ENCODE measurements around the gene ZDHHC24.

The ZDHHC24 gene

DNA sequence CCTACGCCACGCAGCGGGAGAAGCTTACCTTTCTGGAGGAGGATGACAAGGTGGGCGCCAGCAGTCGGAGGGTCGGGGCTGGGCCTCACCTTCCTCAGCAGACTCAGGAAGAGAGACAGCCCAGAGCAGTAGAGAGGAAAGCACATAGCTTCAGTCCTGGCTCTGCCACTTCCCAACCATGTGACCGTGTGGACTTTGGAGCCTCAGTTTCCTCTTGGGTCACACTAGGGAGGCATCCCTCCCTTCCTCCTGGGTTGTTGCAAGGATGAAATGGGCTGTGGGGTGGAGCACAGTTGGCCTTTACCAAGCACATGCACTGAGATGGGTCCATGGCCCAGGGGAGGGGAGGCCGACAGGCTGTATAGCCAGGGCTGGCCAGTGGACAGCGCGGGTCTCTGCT is 52.7 kb downstream of the ZDHHC24 start:
- FAIRE-seq = no peak

DNA sequence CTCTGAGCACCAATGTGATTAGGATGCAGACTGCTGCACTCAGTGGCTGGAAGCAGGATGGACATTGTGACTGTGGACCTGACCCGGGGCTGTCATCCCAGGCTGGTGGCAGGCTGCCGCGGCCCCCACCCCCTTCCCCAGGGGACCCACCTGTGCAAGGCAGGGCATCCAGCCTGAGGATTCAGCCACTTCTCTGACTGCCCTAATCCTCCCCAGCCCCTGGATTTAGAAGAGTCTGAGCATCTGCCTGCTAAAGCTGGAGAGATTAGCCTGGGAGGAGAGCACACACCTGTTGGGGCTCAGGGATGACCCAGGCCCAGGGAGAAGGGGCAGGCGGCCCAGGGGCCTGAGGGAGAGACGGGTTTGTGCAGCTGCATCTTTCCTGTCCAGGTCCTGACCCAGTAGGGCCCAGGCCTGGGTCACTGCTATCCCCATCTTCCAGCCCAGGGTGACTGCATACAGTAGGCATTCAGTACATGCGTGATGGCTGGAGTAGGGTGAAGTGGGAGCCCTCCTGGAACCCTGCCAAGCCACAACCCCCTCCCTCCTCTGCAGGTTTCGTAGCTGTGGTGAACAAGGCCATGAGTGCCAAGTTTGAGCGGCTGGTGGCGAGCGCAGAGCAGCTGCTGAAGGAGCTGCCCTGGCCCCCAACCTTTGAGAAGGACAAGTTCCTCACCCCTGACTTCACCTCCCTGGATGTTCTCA is 53.5 kb downstream of the ZDHHC24 start:
- no peak for FAIRE-seq

DNA sequence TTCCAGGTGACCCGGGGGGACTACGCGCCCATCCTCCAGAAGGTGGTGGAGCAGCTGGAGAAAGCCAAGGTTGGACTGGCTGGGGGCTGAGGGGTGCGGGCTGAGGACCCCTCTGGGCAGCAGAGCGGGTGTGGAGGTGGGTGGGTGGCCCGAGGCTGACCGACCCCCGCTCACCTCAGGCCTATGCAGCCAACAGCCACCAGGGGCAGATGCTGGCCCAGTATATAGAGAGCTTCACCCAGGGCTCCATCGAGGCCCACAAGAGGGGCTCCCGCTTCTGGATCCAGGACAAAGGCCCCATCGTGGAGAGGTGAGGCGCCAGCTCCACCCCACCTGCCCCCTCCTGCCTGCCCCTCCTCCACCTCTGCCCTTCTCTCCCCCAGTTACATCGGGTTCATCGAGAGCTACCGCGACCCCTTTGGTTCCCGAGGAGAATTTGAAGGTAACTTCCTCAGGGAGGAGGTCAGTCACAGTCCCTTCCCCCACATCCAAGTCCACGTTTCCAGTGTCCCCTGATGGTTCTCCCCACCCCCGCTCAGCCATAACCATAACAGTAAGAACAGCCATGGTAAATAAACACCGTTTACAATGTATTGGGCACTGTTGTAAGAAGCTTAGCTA is 54.4 kb downstream of the ZDHHC24 start:
- no peak for FAIRE-seq

DNA sequence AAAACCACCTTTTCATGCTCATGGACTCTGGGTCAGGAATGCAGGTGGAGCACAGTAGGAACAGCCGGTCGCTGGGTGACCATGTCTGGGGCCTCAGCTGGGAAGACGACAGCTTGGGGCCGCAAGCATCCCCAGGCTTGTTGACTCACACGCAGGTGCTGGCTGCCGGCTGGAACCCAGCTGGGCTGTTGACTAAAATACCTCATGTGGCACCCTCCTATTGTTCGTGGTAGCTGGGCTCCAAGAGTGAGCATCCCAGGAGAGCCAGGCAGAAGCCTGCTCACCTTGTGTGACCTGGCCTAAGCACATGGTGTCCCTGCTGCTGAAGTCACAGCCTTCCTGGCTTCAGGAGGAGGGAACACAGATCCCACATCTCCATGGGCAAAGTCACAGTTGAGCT is 56.2 kb downstream of the ZDHHC24 start:
- FAIRE-seq = no peak

DNA sequence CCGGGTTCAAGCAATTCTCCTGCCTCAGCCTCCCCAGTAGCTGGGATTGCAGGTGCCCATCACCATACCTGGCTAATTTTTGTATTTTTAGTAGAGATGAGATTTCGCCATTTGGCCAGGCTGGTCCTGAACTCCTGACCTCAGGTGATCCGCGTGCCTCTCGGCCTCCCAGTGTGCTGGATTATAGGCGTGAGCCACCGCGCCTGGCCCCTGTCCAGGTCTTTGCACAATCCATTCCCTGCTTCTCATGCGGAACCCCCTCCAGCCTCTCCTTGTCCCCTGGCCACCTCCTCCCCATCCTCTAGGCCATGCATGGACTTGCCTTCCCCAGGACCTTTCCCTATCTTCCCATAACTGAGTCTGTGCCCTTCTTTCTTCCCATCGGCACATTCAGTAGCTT is 56.9 kb downstream of the ZDHHC24 start:
- FAIRE-seq = no peak

DNA sequence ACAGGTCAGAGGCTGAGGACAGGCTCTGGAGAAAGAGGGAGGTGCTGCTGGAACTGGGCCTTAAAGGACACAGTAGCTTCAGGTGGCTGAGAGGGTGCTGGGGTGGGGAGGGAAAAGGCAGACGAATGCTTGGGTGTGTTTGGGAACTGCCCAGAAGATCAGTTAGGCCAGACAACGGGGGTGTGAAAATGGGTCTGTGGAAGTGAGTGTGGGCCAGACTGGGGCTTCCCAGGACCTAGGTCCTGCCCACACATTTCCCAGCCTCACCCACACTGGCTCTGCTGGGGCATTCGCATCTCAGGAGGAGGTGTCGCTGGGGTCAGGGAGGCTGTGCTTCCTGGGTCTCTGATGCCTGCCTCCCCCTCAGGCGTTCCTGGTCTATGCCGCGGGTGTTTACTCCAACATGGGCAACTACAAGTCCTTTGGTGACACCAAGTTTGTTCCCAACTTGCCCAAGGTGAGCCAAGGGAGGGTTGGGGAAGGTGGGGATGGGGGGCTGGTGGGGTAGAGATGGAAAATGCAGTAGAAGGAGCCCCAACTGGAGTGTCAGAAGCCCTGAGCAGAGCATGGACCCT is 61.0 kb downstream of the ZDHHC24 start:
- FAIRE-seq = no peak

DNA sequence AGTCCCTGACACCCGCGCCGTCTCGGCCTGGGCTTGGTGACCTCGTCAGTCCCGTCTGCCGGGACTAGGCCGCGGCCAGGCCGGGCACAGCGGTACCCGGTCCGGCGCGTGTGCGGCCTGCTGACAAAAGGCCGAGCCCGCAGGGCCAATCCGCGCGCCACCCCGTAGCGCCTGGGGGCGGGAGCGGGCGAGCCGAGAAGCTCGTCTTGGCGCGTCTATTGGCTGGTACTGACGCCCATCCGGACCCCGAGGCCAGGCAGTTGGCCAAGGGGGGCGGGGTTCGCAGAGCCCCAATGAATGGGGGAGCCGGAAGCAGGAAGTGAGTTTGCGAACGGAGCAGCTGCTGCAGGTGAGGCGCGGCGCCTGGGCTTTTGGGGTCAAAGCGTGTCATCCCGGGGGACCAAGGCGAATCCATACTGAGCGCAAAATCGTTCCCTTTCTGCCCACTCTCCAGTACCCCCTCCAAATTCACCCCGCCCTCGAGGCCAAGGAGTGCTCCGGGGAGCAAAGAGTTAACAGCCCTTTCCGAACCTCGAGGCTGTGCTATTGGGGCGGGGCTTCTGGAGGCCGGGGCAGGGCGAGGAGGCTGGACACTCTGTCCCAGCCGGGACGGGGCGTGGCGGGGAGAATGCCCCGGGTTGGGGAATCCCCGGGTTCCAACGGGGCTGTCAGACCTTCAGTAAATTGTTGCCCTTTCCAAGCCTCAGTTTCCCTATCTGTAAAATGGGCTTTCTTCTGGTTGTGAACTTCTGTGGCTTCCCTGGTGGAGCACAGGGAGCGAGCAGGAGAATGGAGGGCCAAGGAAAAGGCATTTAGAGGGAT is 65.5 kb downstream of the ZDHHC24 start, which contains the start of gene DPP3:
Gene DPP3, plus strand, starts transcription at position 318 of the 822 bp plus-strand sequence. CDS start 1,767 bp downstream, outside the sequence.
- no peak for FAIRE-seq

DNA sequence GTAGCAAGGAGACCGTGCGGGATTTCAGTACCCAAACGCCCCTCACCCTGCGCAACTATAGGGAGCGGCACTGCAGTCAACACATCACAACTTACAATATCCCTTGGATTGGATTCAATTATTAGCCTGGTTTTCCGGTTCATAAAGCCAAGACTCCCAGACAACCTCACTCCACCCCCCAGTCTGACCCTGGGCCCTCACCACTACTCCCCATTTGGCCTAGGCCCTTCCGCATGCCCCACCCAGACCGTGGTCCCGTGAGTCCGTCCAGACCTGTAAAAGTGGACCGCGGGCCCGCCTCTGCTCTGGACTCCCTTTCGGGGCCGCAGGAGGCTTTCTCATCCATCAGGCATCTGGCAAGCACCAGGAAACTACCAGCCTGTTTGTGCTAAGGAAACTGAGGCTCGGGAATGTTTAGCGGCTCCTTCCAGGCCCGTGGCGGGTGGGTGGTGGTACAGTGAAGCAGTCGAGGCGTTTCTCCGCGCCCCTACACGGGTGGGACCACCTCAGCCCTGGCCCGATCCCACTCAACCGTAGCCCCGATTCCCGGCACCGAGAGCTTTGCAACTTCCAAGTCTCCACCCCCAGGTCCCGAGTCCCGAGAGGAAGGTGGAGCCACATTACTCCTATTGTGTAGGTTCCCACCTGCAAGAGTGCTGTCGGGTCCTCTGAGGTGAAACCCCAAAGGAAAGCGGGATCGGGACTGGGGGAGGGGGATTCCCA is 66.3 kb downstream of the ZDHHC24 start:
- FAIRE-seq = no peak

DNA sequence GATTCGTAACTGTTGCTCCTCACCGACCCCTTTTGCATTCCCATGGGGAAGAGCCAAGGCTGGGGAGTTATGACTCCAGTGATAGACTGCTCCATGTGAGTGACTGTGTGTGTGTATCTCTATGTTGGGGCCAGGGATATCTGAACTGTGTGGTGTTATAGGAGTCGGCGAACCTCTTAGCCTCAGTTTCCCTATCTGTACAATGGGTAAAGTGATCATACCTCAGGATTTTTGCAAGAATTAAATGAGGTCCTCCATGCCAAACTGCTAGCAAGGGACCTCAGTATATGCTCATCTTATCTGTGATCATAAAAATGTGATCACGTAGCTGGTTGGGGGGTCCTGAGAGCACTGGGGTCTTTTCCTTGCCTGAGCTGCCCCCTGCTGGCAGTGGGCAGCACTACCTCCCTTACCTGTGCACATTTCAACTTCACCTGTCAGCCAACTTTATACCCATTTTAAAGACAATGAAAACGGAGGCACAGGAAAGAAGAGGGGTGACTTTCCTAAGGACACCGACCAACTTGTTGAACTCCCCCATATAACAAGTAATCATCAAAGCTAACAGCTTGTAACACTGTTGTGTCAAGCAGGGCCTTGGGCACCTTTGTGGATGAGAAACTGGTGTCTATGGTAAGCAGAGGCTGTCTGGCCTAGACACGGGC is 67.0 kb downstream of the ZDHHC24 start:
- FAIRE-seq = no peak

DNA sequence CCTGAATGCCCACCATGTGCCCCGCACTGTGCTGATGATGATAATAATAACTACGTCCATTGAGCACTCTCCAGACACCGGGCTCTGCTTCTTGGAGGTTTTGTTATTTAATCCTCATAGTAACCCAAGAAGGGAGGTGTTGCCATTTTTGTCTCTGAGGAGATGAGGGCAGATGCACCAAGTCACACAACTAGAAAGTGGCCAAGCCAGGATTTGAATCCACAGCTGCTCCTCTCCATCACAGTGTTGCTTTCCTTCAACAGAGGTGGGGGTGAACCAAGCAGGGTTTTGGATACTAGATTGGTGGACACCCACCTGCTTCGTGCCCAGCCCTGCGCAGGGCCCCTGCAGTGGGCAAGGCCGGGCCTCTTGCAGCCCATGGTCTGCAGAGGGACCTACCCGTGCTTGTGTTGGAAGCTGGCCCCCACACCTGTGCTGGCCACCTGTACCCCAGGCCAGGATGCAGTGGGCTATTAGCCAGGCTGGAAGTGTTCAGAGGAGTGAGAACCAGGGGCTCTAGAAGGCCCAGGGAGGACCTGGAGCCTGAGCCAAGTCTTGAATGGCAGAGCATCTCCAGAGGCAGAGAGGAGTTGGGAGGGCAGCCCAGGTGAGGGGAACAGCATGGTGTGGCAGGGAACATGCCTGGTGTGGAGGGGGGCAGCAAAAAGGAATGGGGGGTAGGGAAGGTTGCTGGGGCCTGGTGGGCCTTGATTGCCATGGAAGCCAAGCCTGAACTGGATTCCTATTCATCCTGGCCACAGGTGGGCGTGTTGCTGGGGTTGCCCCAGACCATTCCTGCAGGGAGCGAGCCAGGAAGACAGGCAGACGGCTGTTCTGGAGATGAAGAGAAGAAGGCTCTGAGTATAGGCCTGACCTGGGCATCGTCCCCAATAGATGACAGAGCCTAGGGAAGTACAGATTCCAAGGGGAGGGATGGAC is 68.3 kb downstream of the ZDHHC24 start:
- no peak for FAIRE-seq

DNA sequence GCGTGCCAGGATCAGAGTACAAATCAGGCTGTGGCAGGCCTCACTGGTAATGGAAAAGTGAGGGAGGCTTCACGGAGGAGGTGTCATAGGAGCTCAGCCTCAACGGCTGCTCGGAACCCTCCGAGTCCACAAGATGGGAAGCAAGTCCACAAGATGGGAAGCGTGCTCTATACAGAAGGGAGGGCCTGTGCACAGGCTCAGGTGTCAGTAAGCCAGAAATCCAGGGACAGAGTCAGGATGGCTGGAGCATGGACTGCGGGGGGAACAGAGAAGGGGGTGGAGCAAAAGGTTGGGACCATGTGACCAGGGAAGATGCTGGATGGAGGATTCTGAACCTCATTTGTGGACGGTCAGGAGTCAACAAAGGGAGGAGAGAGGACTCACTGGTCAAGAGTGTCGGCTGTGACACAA is 69.0 kb downstream of the ZDHHC24 start:
- no peak for FAIRE-seq

DNA sequence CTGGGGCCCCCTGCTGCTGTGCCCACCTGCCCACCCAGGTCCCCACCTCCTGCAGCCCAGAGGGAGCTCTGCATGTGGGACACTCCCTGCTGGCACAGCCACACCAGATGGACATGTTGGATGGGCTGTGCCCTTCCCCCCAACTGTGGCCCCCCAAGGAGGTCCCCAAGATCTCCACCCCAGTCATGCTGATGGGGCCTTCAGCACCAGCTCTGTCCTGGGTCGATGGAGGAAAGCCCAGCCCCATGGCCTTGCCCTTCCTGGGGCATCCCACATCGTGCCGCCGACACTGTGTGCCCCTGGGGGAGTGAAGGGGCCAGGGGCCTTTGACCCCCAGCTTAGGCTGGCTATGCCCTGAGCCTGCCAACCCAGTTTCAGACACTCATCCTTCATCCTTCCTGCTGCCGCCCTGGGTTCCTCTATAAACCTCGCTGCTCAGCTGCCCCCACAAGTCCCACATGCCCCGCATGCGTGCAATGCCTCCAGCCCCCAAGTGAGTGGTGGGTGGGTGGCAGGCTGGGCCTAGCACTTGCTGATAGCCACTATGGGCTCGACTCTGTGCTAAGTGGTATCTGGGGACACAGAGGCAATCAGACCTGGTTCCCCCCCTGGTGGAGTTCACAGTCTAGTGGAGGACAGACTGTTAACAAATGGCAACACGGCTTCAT is 69.5 kb downstream of the ZDHHC24 start:
- FAIRE-seq = no peak

DNA sequence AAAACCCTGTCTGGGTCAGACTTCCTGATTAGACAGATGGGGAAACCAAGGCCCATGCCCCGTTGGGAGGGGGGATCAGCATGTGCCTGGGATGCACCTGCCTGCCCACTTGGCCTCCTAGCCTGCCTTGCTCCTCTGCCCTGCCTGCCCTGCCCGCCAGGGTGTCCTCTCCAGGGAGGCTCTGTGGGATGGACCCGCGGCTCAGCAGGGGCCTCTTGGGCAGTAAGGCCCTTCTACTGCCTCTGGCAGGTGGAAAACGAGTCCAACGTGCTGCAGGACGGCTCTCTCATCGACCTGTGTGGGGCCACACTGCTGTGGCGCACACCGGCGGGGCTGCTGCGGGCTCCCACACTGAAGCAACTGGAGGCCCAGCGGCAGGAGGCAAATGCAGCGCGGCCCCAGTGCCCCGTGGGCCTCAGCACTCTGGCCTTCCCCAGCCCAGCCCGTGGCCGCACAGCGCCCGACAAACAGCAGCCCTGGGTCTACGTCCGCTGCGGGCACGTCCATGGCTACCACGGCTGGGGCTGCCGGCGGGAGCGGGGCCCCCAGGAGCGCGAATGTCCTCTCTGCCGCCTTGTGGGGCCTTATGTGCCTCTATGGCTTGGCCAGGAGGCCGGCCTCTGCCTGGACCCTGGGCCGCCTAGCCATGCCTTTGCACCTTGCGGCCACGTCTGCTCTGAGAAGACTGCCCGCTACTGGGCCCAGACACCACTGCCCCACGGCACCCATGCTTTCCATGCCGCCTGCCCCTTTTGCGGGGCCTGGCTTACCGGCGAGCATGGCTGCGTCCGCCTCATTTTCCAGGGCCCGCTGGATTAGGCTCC is 70.3 kb downstream of the ZDHHC24 start:
- FAIRE-seq = no peak

DNA sequence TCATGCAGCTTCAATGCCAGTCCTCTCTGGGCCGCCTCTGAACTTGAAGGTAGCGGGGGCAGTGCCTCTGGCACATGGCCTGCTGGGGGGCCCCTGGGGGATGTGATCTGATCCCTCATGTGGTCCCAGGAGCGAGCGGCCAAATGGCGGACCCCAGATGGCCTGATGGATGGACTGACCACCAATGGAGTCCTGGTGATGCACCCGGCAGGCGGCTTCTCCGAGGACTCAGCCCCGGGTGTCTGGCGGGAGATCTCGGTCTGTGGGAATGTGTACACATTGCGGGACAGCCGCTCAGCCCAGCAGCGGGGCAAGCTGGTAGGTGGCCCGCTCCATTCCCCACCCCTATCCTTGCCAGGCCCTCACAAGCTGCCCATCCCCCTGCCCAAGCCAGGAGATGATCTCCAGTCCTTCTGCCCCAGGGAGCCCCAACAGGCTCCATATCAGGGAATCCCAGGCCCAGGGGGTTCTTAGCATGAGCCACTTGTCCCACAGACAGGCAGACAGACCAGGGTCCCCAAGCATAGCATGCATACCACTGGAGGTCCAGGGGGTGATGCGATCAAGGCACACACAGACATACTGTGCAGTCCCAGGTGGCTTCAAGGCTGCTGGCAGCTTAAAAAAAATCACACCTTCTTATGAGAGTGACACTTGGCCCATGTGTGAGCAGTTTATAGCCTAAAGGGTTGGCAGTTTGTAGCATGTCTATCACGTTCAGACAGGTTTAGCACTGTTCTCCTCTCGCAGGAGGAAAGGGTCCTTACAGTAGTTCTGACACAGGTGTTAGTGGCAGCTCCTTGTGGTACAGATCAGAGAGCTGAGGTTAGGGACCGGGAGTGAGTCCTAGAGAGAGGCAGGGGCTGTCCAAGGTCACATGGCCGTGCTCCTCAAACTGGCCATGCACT is 72.0 kb downstream of the ZDHHC24 start:
- no peak for FAIRE-seq

DNA sequence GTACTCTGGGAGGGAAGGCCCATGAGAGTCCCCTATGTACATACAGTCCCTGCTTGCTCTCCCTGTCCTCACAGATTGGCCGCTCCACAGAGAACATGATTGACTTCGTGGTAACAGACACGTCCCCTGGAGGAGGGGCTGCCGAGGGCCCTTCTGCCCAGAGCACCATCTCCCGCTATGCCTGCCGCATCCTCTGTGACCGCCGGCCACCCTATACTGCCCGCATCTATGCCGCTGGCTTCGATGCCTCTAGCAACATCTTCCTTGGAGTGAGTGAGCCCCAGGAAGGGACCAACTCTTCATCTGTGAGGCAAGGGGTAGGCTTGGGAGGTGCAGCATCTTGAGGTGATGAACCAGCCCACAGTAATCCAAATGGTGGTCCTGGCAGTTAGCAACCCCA is 72.7 kb downstream of the ZDHHC24 start:
- FAIRE-seq = no peak

DNA sequence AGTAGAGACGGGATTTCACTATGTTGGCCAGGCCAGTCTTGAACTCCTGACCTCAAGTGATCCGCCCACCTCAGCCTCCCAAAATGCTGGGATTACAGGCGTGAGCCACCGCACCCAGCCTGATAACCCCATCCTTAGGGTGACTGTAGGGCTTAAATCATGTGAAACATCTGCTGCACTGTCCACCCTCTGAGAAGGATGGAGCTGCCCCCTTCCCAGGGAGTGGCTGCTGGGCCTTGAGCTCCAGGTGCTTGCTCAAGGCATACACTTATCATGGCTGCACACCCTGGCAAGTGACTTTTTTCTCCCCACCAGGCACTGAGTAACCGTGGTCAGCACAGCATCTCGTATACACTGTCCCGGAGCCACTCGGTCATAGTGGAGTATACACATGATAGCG is 73.8 kb downstream of the ZDHHC24 start:
- no peak for FAIRE-seq

DNA sequence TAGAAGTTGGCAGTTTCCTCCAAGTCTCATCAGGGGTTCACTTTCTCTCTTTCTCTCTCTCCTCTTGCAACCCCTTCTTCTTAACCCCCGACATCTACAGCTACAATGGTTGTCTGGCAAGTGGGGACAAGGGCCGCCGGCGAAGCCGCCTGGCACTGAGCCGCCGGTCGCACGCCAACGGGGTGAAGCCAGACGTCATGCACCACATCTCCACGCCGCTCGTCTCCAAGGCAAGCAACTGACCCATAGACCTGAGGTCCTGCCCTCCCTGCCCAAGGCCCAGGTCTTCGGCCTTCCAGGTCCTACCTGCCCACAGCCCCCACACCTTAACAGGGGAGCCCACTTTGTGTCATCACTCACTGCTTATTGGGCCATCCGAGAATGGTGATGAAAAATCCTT is 74.7 kb downstream of the ZDHHC24 start:
- FAIRE-seq = no peak

Measured in islet of Langerhans (tissue), 1 donor.